Measurements from ENCODE around the gene TMPRSS9. TPM values are rescaled to one million over a fixed set of nuclear protein-coding genes. Genes with fewer than 3 reads are reported as not detected.

The TMPRSS9 gene
- total RNA-seq, 1 experiment from 2014 or later = not detected

DNA sequence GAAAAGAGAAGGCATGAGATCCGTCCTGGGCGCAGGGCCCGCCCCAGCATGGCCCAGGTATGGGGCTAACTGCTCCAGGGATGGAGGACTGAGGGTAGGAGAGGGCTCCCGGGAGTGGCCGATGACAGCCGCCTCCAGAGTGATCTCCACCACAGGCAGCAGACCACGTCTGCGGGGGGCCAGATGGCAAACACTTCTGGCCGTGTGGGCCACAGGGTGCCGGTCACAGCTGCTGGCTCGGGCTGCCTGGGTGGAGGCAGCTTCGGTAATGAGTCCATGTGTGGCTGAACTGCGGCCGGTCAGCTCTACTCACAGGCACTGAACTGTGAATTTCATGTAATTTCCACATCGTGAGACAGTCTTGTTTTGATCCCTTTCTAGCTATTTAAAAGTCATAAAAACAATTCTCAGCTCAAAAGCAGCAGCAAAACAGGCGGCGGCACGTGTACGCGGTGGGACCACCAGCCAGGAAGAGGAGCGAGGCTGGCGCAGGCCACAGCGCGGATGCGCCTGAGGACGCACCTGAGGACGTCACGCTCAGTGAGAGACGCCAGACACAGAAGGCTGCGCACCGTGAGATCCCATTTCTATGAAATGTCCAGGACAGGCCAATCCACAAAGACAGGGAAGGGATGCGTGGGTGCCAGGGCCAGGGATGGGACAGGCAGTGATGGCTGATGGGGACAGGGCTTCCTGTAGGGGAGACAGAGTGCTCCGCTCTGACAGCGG lies 35.7 kb upstream of the TMPRSS9 start:
- ChIA-PET POLR2A (ENCODE audit: unreplicated experiment) (no interaction called here), CTCF (interaction anchor here (0.6 kb wide), 1 partner anchor 8 kb away, joined by 3 read pairs; no protein-coding TSS in a partner anchor)
- DNase-seq = no peak
- no peak for TF ChIP-seq EZH2 (IDR thresholded peaks at IDR 0.05; ENCODE audit: low read length, unreplicated experiment)
- no peak for TF ChIP-seq CTCF (conservative IDR thresholded peaks at IDR 0.05; ENCODE audit: low read depth, low read length)
- TF ChIP-seq EZH2phosphoT487 (IDR thresholded peaks at IDR 0.05; ENCODE audit: borderline replicate concordance, low read length) = no peak
- H2AFZ ChIP-seq (ENCODE audit: low read length) = no peak overlapping the region
- ATAC-seq = no peak
- peaks cover 38% of the 10 kb centered on the region for H3K79me2 ChIP-seq (ENCODE audit: low read length)
- H3K27me3 ChIP-seq (ENCODE audit: low read length) = no peaks in the 10 kb centered on the region
- H3K4me3 ChIP-seq (ENCODE audit: low read length) = no peak overlapping the region
- no peak overlapping the region for H3K4me2 ChIP-seq (ENCODE audit: low read length)
- no peaks in the 10 kb centered on the region for H3F3A ChIP-seq (ENCODE audit: low read length, unreplicated experiment)
- no peaks in the 10 kb centered on the region for H4K20me1 ChIP-seq (ENCODE audit: low read length)
- no peaks in the 10 kb centered on the region for H3K9me2 ChIP-seq (replicated peaks; ENCODE audit: low read length)
- intact Hi-C loops (cut with micrococcal nuclease) = no loop called here
- H3K9me3 ChIP-seq (ENCODE audit: low read length) = no peaks in the 10 kb centered on the region
- BruUV-seq (replicated peaks) = no TSS peak
- H3K4me1 ChIP-seq (ENCODE audit: insufficient read depth, low read length) = peaks cover 6% of the 10 kb centered on the region; the same call in 1 of the 2 replicates
- H3K27ac ChIP-seq (ENCODE audit: low read length) = no peak overlapping the region
- no peak overlapping the region for H3K9ac ChIP-seq (ENCODE audit: low read length)
- no peaks in the 10 kb centered on the region; the same call in 1 of the 2 replicates for H3K36me3 ChIP-seq (ENCODE audit: low read depth, low read length)

DNA sequence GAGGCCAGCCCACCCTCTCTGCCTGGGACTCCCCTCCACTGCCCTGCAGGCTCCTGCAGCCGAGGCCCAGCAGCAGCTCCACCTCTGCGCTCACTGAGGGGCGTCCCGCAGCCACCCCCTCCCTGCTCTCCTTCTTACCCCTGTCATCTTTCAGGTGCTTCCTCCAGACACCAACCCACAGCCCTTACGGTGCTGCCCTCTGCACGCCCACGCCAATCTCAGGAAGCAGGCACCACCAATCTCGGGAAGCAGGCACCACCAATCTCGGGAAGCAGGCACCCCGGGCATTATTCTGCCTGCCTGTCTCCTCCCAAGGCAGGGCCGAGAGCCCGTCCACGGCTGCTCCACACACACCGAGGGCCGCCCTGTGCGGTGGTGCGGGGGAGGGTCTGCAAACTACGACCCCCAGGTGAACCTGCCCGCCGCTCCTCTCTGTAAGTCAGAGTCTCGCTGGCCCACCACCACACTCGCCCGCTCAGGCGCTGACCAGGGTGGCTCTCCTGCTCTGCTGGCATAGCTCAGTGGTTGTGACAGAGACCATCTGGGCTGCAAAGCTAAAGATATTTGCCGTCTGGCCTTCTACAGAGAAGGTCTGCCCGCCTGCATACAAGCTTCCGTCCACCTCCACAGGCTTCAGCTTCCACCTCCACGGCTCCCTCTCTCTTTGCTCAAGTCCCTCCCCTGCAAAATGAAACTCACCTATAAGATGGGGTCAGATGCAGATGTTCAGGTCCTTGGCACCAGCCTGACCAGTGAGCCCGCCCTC lies 34.6 kb upstream of the TMPRSS9 start:
- intact Hi-C loops (cut with micrococcal nuclease) = no loop called here
- BruUV-seq (replicated peaks) = no TSS peak
- H3K79me2 ChIP-seq (ENCODE audit: low read length) = peaks cover 48% of the 10 kb centered on the region

More for the DNA sequence above, 34.6 kb upstream of the TMPRSS9 start:
- no peak for DNase-seq
- H2AFZ ChIP-seq (ENCODE audit: low read length) = no peak overlapping the region
- H3K9me3 ChIP-seq (ENCODE audit: low read length) = no peaks in the 10 kb centered on the region
- H3K4me3 ChIP-seq (ENCODE audit: low read length) = no peak overlapping the region
- H3K9ac ChIP-seq (ENCODE audit: low read length) = no peak overlapping the region
- no peak for ATAC-seq
- no peaks in the 10 kb centered on the region for H3K27me3 ChIP-seq (ENCODE audit: low read length)
- no peak overlapping the region for H3K4me2 ChIP-seq (ENCODE audit: low read length)
- H3K36me3 ChIP-seq (ENCODE audit: low read depth, low read length) = no peaks in the 10 kb centered on the region; the same call in 1 of the 2 replicates
- H3K4me1 ChIP-seq (ENCODE audit: insufficient read depth, low read length) = peaks cover 11% of the 10 kb centered on the region
- no peaks in the 10 kb centered on the region for H3K9me2 ChIP-seq (replicated peaks; ENCODE audit: low read length)
- TF ChIP-seq EZH2 (IDR thresholded peaks at IDR 0.05; ENCODE audit: low read length, unreplicated experiment) (no peak), CTCF (conservative IDR thresholded peaks at IDR 0.05; ENCODE audit: low read depth, low read length) (no peak), EZH2phosphoT487 (IDR thresholded peaks at IDR 0.05; ENCODE audit: borderline replicate concordance, low read length) (no peak)
- no peaks in the 10 kb centered on the region for H3F3A ChIP-seq (ENCODE audit: low read length, unreplicated experiment)
- ChIA-PET CTCF (no interaction called here), POLR2A (ENCODE audit: unreplicated experiment) (no interaction called here)
- H3K27ac ChIP-seq (ENCODE audit: low read length) = no peak overlapping the region
- H4K20me1 ChIP-seq (ENCODE audit: low read length) = no peaks in the 10 kb centered on the region

Data from PC-3 (cell line).